Stimulated activated CD4-positive, alpha-beta T cell treated with anti-CD3 and anti-CD28 coated beads, Interleukin-4, amount 100 ng/mL, for 24 hours (primary cell): Measurements from ENCODE around the gene NPHP1.
A peak's percentile ranks its signal among the peaks of the same experiment; 100 is the strongest.
"Not testable (repeated sequence)": the region's sequence is repeated elsewhere in the genome, so short reads cannot be mapped to it uniquely, and the experiment has no call there.

Source experiments
- DNase-seq: peaks from one replicate; pipeline ENCODE4 v3.0.0-alpha.2; 2020

Gene NPHP1

GRCh38 chr2:110204408-110205385 lies at the start of gene NPHP1:
TSS of gene NPHP1 (minus strand) at chr2:110205013. CDS start at chr2:110204968, 45 bp downstream.
- DNase-seq, result peak; percentile 83

- not testable (repeated sequence) for DNase-seq
These were observed 43.4 kb upstream of the NPHP1 start for GRCh38 chr2:110248081-110248795.

- not testable (repeated sequence) for DNase-seq
These were observed 40.9 kb upstream of the NPHP1 start for GRCh38 chr2:110245488-110246435.

- not testable (repeated sequence) for DNase-seq
These were observed 38.5 kb upstream of the NPHP1 start for GRCh38 chr2:110243283-110243682.

GRCh38 chr2:110234514-110234913 lies 29.7 kb upstream of the NPHP1 start:
- not testable (repeated sequence) for DNase-seq

GRCh38 chr2:110229886-110230285 lies 25.1 kb upstream of the NPHP1 start:
- DNase-seq, result not testable (repeated sequence)

GRCh38 chr2:110222626-110223025 lies 17.8 kb upstream of the NPHP1 start:
- DNase-seq, result not testable (repeated sequence)

GRCh38 chr2:110221938-110222337 lies 17.1 kb upstream of the NPHP1 start:
- no peak for DNase-seq

- no peak for DNase-seq
These were observed 15.4 kb upstream of the NPHP1 start for GRCh38 chr2:110220190-110220564.

- no peak for DNase-seq
These were observed 14.8 kb upstream of the NPHP1 start for GRCh38 chr2:110219496-110220189.

GRCh38 chr2:110218889-110219288 lies 14.1 kb upstream of the NPHP1 start:
- not testable (repeated sequence) for DNase-seq

GRCh38 chr2:110216803-110217202 lies 12.0 kb upstream of the NPHP1 start:
- no peak for DNase-seq

GRCh38 chr2:110216199-110216598 lies 11.4 kb upstream of the NPHP1 start:
- DNase-seq, result no peak

- DNase-seq, result no peak
These were observed 10.8 kb upstream of the NPHP1 start for GRCh38 chr2:110215566-110216158.

GRCh38 chr2:110215091-110215490 lies 10.3 kb upstream of the NPHP1 start:
- DNase-seq, result no peak

GRCh38 chr2:110213522-110213921 lies 8.7 kb upstream of the NPHP1 start:
- not testable (repeated sequence) for DNase-seq

- peak; percentile 73 for DNase-seq
These were observed 7.4 kb upstream of the NPHP1 start, which contains the start of gene MTLN for GRCh38 chr2:110211938-110212858. TSS of gene MTLN (minus strand) at chr2:110212547. CDS start at chr2:110212525, 22 bp downstream.

GRCh38 chr2:110205660-110206455 lies 1.0 kb upstream of the NPHP1 start:
- no peak for DNase-seq

GRCh38 chr2:110198016-110198415 lies 6.8 kb downstream of the NPHP1 start:
- no peak for DNase-seq
